Bronchial epithelial cell (primary cell): Measurements from ENCODE around the gene DTNB. TPM values are rescaled to one million over a fixed set of nuclear protein-coding genes. Genes with fewer than 3 reads are reported as not detected.

Experiments used
- DNase-seq: peaks from one replicate; pipeline ENCODE4 v3.0.0-alpha.2; 2010; ENCODE audit warnings: low read depth
- FAIRE-seq: peaks from 2 replicates; lab custom pipeline; 2011; peaks lifted over from hg19 to GRCh38; lab: Jason Lieb, UNC
- H3K27me3 ChIP-seq: 2 replicates; pipeline ENCODE4 v1.5.1; 2011; ENCODE audit warnings: low read length; ENCODE audit not compliant: control insufficient read depth, insufficient read depth
- H3K36me3 ChIP-seq: 2 replicates; pipeline ENCODE4 v1.5.1; 2011; ENCODE audit warnings: low read length; ENCODE audit not compliant: control insufficient read depth, insufficient read depth
- H3K4me3 ChIP-seq: 2 replicates; pipeline ENCODE4 v1.5.1; 2011; ENCODE audit warnings: mild to moderate bottlenecking, low read depth, low read length, control low read depth
- CTCF ChIP-seq: IDR thresholded peaks from 2 replicates; pipeline ENCODE4 v1.5.1; 2011; ENCODE audit warnings: mild to moderate bottlenecking, moderate library complexity, low read length, control low read depth, inconsistent platforms; ENCODE audit not compliant: insufficient read depth, severe bottlenecking
- total RNA-seq: library from RNA; depleted of rRNA; stranded (reverse); fragments of >200 nt; gene quantifications from 2 replicates; pipeline ENCODE4 v1.2.1, GENCODE V29; 2014

The DTNB gene
- total RNA-seq, 1 donor from 2014 or later, result 8.4 TPM

- Histone ChIP-seq H3K36me3 (no peaks in the 10 kb centered on the region), H3K27me3 (no peaks in the 10 kb centered on the region), H3K4me3 (no peak overlapping the region)
- DNase-seq, result no peak
- FAIRE-seq, result no peak
- TF ChIP-seq CTCF, result no peak
Observed at GRCh38 chr2:25338401-25338800, 335.0 kb downstream of the DTNB start.

- H3K27me3 ChIP-seq, result no peaks in the 10 kb centered on the region
- H3K36me3 ChIP-seq, result no peaks in the 10 kb centered on the region
- DNase-seq, result no peak
- TF ChIP-seq CTCF, result no peak
- no peak overlapping the region for H3K4me3 ChIP-seq
- FAIRE-seq, result no peak
Observed at GRCh38 chr2:25337891-25338290, 335.5 kb downstream of the DTNB start.

GRCh38 chr2:25337276-25337675 lies 336.1 kb downstream of the DTNB start:
- DNase-seq (no peak), FAIRE-seq (no peak)
- Histone ChIP-seq H3K4me3 (no peak overlapping the region), H3K36me3 (no peaks in the 10 kb centered on the region), H3K27me3 (no peaks in the 10 kb centered on the region)
- no peak for TF ChIP-seq CTCF

GRCh38 chr2:25336383-25336841 lies 337.0 kb downstream of the DTNB start:
- no peak overlapping the region for H3K4me3 ChIP-seq
- FAIRE-seq, result no peak
- no peaks in the 10 kb centered on the region for H3K27me3 ChIP-seq
- no peaks in the 10 kb centered on the region for H3K36me3 ChIP-seq
- DNase-seq, result no peak
- no peak for TF ChIP-seq CTCF

- Histone ChIP-seq H3K27me3 (no peaks in the 10 kb centered on the region), H3K4me3 (no peak overlapping the region), H3K36me3 (no peaks in the 10 kb centered on the region)
- TF ChIP-seq CTCF, result no peak
- no peak for FAIRE-seq
- no peak for DNase-seq
Observed at GRCh38 chr2:25335971-25336370, 337.4 kb downstream of the DTNB start.

- FAIRE-seq (no peak), DNase-seq (no peak)
- Histone ChIP-seq H3K36me3 (no peaks in the 10 kb centered on the region), H3K4me3 (no peak overlapping the region), H3K27me3 (no peaks in the 10 kb centered on the region)
- no peak for TF ChIP-seq CTCF
Observed at GRCh38 chr2:25335204-25335603, 338.2 kb downstream of the DTNB start.
